Prostate gland (tissue), 2 donors: ENCODE data around the gene SSBP1. TPM values are rescaled to one million over a fixed set of nuclear protein-coding genes. Genes with fewer than 3 reads are reported as not detected.
"Not testable (repeated sequence)": the region's sequence is repeated elsewhere in the genome, so short reads cannot be mapped to it uniquely, and the experiment has no call there.

ENCODE experiments used
- DNase-seq: peaks from one replicate; pipeline ENCODE4 v3.0.0-alpha.2; 2019; ENCODE audit warnings: low spot score
- H3K27ac ChIP-seq, 2 donors: fragments of 200-600 bp; sonication (generic); 2 replicates each; pipeline ENCODE4 v1.5.1; 2017 to 2019
- H3K27me3 ChIP-seq: fragments of 200-600 bp; sonication (generic); replicated peaks from 2 replicates; pipeline ENCODE4 v1.5.1; 2019; ENCODE audit not compliant: insufficient read depth
- H3K36me3 ChIP-seq, 2 donors: fragments of 200-600 bp; sonication (generic); 1 replicate in 1 of 2; 2 replicates in 1 of 2; pipeline versions ENCODE4 v1.5.1 to v1.8.1; 2017 to 2019
- H3K4me1 ChIP-seq: fragments of 200-600 bp; sonication (generic); replicated peaks from 2 replicates; pipeline ENCODE4 v1.5.1; 2019
- H3K4me3 ChIP-seq, 2 donors: fragments of 200-600 bp; sonication (generic); 2 replicates each; pipeline ENCODE4 v1.5.1; 2017 to 2019
- H3K9me3 ChIP-seq: fragments of 200-600 bp; sonication (generic); 2 replicates; pipeline ENCODE4 v1.5.1; 2017
- CTCF ChIP-seq, 4 experiments: fragments of 200-600 bp in 2 of 4; fragments of 450-650 bp in 2 of 4; sonication (generic) in 2 of 4; IDR thresholded peaks; 1 replicate in 3 of 4; 2 replicates in 1 of 4; pipeline ENCODE4 v1.5.1; 2016 to 2019; ENCODE audit warnings: antibody characterized with exemption in 4 of 4, mild to moderate bottlenecking in 2 of 4, moderate library complexity in 2 of 4
- POLR2A ChIP-seq: fragments of 450-650 bp; IDR thresholded peaks from one replicate; pipeline ENCODE4 v1.6.1; 2016; ENCODE audit warnings: antibody characterized with exemption, mild to moderate bottlenecking
- POLR2AphosphoS5 ChIP-seq: sonication (generic); formaldehyde crosslinking; IDR thresholded peaks from one replicate; pipeline ENCODE4 v1.6.1; 2017; ENCODE audit warnings: antibody characterized with exemption
- WGBS: methylation state at CpG from one replicate; pipeline ENCODE4 v1.1.5; 2018; 5-methylcytosine and 5-hydroxymethylcytosine counted together
- intact Hi-C: fragments of 100-400 bp; cut with DNase I; formaldehyde crosslinking; loops from one replicate; pipeline ENCODE4 v1.14.2; 2022
- total RNA-seq, 2 donors: library from RNA; depleted of rRNA; stranded (reverse); fragments of >200 nt; gene quantifications; one replicate each; pipeline ENCODE4 v1.1.0, GENCODE V29; 2016

The SSBP1 gene
- total RNA-seq, 2 donors from 2014 or later: 109 to 115 TPM

GRCh38 chr7:141742229-141742628, 4.1 kb downstream of the SSBP1 start:
- Histone ChIP-seq H3K4me3 (no peak overlapping the region), H3K36me3 (peaks cover 0 to 9% of the 10 kb centered on the region in 2 donors)
- 86% methylated on average over 1 of the region's 1 CpG for WGBS

GRCh38 chr7:141744131-141744530, 6.0 kb downstream of the SSBP1 start:
- no peak overlapping the region for H3K4me3 ChIP-seq
- WGBS: 90% methylated on average over 2 of the region's 2 CpGs

More at GRCh38 chr7:141742229-141742628, 4.1 kb downstream of the SSBP1 start:
- no peak overlapping the region for H3K27ac ChIP-seq
- no peak for DNase-seq
- no peaks in the 10 kb centered on the region for H3K27me3 ChIP-seq
- peaks cover 9% of the 10 kb centered on the region for H3K4me1 ChIP-seq
- intact Hi-C loops: no loop called here
- no peaks in the 10 kb centered on the region for H3K9me3 ChIP-seq
- no peak for TF ChIP-seq POLR2AphosphoS5
- TF ChIP-seq CTCF (IDR thresholded peaks at IDR 0.05): no peak
- no peak for TF ChIP-seq POLR2A

DNA sequence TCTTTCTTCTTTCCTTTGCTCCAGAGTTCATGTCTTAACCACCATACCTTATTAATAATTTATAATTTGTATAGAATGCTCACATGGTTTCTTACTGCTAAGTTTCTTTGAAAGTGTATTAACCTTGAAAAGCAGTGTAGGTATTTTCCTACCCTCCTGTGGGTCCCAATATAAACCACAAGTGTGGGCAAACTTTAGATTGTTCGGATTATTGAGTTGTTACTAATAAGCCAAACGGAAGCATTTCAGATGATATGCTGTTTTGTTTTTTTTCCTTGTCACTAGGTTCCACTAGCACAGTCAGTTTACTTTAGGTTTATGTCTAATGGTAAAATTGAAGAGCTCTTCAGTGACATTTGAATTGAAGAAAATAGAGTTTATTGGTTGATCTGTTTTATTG, 10.2 kb downstream of the SSBP1 start:
- H3K4me3 ChIP-seq: no peak overlapping the region
- no peaks in the 10 kb centered on the region for H3K27me3 ChIP-seq
- H3K36me3 ChIP-seq: peaks cover 16 to 22% of the 10 kb centered on the region in 2 donors
- no peaks in the 10 kb centered on the region for H3K4me1 ChIP-seq
- intact Hi-C loops: no loop called here
- no peaks in the 10 kb centered on the region for H3K9me3 ChIP-seq
- DNase-seq: no peak
- WGBS: 89% methylated on average over 2 of the region's 2 CpGs
- TF ChIP-seq CTCF (IDR thresholded peaks at IDR 0.05) (no peak), POLR2A (no peak), POLR2AphosphoS5 (no peak)
- H3K27ac ChIP-seq: no peak overlapping the region

More at GRCh38 chr7:141744131-141744530, 6.0 kb downstream of the SSBP1 start:
- intact Hi-C loops: no loop called here
- no peak for DNase-seq
- Histone ChIP-seq H3K9me3 (no peaks in the 10 kb centered on the region), H3K4me1 (peaks cover 5% of the 10 kb centered on the region), H3K27me3 (no peaks in the 10 kb centered on the region), H3K36me3 (peaks cover 0 to 9% of the 10 kb centered on the region in 2 donors), H3K27ac (no peak overlapping the region)
- TF ChIP-seq POLR2A: no peak
- TF ChIP-seq CTCF (IDR thresholded peaks at IDR 0.05): no peak
- no peak for TF ChIP-seq POLR2AphosphoS5

DNA sequence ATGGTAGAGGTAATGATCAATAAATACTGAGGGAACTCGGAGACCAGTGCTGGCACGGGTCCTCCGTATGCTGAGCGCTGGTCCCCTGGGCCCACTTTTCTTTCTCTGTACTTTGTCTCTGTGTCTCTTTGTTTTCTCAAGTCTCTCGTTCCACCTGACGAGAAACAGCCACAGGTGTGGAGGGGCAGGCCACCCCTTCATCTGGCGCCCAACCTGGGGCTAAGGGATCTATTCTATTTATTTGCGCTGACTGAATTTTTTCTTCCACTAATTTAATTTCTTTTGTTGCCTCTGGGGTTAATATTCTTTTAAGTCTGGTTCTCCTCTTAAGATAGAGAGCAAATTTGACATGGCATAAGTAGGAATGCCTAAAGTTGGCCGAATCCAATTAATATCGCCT, 13.7 kb downstream of the SSBP1 start:
- DNase-seq, H3K27ac ChIP-seq, H3K4me3 ChIP-seq, H3K27me3 ChIP-seq, intact Hi-C loops, H3K4me1 ChIP-seq, H3K9me3 ChIP-seq: not testable (repeated sequence)
- peaks cover 12 to 22% of the 10 kb centered on the region in 2 donors for H3K36me3 ChIP-seq
- 97% methylated on average over 10 of the region's 10 CpGs for WGBS

DNA sequence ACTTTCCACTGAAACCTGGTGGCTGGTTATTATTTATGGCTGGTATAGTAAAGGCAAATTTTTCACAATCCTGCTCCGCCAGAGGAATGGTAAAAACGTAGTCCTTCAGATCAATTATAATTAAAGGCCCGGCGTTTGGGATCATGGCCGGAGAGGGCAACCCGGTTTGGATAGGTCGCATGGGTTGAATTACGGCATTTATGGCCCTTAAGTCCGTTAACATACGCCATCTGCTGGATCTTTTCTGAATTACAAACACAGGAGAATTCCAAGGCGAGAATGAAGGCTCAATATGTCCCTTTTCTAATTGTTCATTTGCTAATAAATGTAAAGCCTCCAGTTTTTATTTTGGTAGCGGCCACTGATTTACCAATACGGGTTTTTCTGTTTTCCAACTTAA, 14.5 kb downstream of the SSBP1 start:
- Histone ChIP-seq H3K9me3 (no peaks in the 10 kb centered on the region), H3K4me3 (no peak overlapping the region), H3K27me3 (no peaks in the 10 kb centered on the region), H3K27ac (no peak overlapping the region), H3K4me1 (no peaks in the 10 kb centered on the region), H3K36me3 (peaks cover 12 to 22% of the 10 kb centered on the region in 2 donors)
- 98% methylated on average over 13 of the region's 13 CpGs for WGBS
- intact Hi-C loops: no loop called here
- DNase-seq: no peak
- TF ChIP-seq POLR2A (no peak), POLR2AphosphoS5 (no peak), CTCF (IDR thresholded peaks at IDR 0.05) (no peak)
